CD4-positive, alpha-beta T cell treated with Interleukin-10 for 1 hour (primary cell): ENCODE results near the gene C6orf15.

Experiments
- DNase-seq: peaks from one replicate; pipeline ENCODE4 v3.0.0-alpha.2; 2020

C6orf15 gene

DNA sequence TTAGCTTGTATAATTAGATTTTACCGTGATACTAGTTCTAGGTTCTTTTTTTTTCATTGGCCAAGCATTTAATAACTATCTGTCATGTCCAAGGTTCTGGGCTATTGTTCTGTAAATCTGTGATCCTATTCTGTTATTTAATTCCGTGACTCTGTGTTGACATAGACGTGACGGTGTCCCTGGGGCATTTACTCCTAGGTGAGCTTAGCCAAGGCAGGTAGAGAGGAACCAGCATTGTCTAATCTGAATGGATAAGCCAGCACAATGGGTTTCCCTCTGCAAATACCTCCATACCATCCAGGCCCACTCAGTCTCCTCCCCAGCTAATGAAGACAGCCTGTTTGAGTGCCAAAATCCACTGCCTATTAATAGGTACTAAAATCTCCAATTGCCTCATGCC lies 16.8 kb upstream of the C6orf15 start:
- no peak for DNase-seq

DNA sequence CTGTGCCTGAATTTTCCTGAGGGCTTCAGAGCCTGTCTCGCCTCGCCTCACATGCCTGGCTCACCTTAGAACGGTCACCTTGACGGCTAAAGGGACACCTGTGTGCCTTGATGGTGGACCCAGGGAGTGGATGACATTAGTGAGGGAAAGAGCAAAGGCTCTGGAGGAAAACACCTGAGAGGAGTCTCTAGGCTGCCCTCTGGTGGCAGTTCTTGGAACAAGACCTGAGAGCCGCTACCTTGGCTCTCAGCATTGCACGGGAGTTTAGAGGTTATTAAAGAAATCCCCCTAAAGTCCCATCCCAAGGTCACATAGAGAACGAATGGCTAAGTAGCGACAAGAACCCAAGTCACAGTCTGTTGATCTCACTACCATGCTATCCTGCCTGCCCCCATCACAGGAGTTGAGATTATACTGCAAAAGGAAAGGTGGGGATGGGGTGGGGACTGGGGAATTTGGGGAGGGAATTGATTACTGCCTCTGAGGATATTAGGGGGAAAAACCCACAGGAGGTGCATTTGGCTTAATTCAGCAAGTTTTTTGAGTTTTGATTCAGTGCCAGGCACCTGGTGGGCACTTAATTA lies 15.8 kb upstream of the C6orf15 start:
- DNase-seq, result peak; percentile 77

DNA sequence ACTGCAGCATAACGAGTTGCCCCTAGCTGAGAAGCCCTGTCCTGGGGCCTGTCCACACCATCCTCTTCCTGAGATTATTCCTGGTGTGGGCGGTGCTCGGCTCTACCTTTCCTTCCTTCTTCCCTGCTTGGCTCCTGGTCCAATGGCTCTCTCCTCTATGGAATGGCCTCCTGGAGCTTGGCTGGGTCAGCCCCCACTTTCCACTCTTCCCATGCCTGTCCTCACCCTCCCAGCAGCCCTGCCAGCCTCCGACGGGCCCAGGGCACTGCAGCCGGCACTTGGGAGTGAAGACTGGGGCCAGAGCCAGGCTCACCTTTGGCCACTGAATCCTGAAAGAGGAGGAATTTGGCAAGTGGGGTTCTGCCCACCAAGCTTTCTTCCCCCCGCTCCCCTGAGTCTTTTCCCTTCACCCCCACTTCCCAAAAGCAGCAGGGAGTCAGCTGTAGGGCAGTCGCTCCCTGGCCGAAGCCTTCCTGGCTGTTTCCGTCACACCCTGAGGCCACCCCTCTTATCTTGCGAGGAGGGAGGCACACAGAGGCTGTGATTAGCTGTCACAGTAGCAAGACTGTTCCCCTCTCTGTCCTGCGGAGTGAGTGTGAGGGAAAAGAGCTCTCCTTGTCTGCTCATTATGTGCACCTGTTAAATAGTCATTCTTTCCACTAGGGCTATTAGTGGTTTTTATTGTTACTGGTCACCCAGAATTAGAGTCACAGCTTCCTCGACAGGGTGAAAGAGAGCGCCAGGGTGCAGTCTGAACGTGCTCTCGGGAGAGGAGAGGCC lies 14.2 kb upstream of the C6orf15 start:
- no peak for DNase-seq

DNA sequence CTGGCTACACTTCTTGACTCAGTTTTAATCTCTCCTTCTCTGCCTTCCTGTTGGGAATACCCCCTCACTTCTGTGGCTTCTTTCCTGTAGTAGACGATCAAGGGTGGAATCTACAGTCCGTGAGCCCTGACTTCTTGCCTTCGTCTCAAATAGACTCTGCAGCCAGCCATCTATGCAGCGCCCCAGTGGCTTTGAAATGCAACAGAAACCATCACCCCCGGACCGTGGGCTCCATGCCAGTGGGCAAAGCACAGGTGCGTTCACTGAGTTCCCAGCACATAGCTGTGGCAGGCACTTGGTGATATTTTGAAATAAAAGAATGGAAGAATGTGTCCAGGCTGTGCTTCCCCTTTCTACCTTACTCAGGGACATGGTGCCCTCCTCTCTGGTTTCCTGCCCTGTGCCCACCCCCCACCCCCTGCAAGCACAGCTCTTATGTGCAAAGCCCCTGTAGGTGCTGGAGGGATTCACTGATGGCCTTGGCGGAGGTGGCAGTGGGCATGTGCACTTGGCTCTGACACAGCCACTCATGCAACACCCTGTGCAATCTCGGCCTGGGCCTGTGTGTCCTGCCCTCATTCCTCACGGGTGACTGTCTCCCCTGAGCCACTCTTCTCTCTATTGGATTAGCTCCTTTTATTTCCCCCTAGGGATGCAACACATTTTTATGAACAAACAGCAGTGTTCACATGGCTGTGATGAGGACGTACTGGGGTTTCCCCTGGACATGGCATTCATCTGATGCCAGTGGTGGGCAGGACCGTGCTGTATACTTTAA lies 13.4 kb upstream of the C6orf15 start:
- no peak for DNase-seq

DNA sequence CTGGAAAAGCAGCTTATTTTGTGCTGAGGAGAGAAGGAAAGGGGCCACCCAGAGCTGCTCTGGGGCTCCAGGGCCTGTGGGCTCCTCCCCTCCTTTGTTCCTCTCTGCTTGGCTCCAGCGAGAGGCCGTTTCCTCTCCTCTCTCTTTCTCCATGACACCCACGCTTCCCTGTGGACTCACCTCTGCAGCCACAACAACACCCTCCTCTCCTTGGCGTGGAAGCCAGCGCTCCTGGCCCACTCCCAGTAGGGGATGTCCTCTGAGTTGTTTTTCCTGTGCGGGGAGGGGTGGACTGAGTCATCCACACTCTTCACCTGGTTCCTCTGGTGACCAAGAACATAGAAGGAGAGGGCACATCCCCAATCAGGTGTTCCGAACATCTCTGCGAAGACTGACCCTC lies 12.8 kb upstream of the C6orf15 start:
- DNase-seq, result no peak

DNA sequence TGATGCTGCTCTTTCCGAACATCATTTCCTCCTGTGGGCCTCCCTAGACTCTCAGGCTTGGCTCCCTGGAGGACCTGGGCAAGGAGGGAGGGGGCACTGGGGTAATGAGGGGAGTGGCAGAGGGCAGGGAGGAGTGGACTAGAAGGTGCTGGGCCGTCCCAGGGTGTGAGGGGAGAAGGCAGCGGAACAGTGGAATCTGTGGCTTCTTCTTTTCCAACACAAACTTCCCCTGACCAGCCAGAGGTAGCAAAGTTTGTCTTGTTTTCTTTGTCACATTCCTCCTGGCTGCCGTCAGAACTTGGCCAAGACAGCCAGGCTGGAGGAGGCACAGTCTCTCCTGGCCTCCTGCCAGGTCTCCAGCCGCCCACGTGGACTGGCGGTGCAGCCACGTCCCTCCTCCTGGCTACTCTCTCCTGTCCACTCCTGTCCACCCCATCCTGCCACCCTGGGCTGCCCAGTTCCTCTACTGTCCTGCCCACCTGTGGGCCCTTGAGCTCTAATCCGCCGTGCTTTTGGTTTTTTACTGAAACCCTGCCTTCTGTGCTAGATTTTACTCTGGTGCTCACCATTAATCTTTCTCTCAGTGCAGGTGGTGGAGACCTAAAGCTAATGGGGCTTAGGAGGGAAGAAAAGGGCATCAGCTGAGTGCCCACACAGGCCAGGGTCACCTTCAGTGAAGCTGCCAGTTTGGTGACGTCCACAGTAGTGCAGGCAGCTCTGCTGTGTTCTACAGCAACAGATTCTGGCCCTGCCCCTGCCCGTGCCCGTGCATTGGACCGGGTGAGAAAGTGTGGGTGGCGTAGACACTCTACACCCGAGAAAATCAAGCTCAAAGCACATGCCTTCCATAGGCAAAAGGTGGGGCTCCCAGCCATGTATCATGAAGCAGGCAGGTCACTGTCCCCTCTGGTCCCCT lies 10.7 kb upstream of the C6orf15 start:
- no peak for DNase-seq

DNA sequence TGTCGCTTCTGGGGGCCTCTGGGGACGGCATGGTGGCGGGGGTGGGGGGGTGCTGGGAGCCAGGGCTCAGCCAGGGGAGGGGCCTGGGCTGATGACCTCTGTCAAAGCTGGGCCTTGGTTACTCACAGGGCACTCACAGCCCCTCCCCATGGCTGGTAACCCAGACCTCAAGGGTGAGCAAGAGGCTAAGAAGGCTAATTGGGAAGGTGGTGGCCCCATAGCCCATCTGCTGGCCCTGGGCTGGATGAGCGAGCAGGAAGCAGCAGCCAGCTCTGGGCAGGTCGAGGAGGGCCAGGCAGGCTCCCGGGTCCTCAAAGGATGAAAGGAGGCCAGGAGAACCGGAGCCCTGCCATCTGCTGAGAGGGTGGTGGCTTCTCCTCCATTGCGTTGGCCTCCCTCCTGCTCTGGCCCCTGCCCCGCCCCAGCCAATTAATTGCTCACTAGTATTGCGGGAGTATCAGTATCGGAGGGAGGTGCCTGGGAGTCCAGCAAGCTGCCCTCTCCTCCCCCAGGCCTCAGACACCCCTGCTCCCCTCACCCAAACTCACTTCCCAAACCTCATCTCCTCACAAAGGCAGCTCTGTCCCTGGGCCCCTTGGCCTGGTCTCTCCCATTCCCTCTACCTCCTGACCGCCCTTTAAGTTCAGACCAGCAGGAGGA lies 8.9 kb upstream of the C6orf15 start:
- no peak for DNase-seq

DNA sequence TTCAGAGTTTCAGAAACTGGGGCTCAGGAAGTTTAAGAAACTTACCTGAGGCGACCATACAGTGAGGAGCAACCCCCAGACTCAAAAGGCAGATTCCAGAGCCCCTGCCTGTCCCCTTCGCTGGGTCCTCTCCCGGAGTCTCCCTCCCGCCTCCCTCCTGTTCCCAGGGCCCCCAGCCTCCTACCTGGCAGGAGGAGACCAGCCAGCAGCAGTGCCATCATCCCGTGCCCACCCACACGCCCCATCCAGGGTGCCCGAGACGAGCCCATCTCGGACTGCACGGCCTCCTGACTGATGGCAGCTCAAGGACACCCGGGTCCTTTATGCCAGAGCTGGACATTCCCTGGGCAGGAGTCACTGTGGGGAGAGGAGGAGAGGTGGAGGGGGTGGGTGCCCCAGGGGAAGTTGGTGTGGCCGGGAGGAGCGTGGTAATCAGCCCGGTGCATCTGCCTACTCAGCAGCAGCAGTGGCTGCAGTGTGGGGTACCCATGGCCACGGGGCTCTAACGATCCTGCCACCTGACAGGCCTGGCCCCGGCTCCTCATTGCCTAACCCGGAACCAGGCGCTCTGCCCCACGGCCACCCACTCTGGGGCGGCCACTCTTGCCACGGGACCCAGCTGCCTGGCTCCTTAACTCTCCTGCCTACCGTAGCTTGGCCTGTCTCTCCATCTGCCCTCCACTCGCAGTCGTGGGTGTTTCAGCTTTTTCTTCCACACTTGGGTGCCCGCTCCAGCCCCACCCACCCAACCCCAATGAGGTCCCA lies 8.0 kb upstream of the C6orf15 start, which contains the start of gene CDSN:
CDSN (minus strand) TSS at position 296 of the 765 bp plus-strand sequence; CDS start at position 269, 27 bp downstream.
- DNase-seq, result no peak

DNA sequence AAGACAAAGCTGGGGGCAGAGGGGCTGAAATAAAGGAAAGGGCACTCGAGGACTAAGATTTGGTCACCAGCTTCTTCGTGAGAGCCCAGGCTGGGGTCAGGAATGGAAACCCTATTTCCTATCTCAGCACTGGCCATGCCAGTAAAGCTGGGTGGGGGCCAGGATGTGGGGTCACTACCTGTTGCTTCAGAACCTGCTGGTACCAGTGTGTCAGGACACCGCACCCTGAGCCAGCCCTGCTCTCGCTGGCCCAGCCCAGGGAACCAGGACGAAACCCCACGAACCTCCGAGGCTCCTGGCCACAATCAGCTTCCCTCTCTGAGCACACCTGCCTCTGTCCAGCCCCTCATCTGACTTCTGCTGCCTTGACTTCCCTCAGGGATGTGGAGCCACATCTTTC lies 5.8 kb upstream of the C6orf15 start:
- no peak for DNase-seq

DNA sequence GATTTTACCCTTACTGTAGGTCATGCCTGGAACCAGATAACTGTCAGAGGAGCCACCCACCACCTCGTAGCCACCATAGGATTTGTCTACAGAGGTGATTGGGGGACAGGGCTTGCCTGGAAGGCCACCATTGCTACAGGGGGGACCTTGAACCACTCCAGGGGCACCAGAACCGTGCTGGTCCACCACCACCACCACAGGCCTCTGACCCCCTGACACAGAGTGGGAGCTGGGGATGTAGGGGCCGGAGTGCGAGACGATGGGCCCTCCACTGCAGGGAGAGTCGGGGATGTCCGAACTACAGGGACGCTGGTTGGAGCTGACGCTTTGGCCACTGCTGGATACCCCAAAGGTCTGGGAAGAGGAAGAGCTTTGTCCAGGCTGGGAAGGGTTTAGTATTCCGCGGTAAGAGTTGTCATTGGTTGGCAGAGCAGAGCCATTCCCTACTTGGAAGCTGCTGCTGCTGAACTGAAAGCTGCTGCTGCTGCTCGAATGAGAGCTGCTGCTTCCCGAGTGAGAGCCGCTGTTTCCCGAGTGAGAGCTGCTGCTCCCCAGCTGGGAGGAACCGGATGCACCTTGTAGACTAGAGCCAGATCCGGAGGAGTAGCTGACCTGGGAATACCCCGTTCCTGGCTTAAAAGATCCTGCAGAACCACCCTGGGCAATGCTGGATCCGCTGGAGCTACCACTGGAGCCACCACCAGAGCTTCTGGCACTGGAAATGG lies 4.4 kb upstream of the C6orf15 start:
- no peak for DNase-seq

DNA sequence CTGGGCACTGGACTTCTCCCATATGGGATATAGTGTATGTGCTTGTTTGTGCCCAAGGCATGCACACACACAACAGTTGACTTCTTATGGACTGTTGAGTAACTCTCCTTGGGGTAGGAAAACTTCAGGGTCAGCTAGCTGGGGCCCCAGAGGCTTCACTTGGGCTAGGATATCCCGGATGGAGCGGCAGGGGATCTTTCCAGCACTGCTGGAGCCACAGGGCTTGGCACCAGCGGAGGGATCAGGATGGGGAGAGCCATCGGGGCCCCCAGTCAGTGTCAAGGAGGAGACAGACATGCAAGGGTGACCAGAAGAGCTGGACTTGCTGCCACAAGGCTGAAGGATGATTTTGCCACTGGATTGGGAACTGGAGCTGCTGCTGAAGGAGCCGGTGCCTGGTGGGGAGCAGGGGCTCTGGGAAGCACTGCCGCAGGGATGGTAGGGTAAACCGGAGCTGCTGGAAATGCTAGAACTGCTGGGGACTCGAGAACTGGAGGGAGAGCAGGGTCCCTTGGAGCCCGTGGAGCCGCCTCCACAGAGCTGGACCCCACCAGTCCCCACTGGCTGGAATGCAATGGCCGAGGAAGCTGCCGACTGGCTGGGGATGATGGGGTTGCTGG lies 3.7 kb upstream of the C6orf15 start:
- no peak for DNase-seq

DNA sequence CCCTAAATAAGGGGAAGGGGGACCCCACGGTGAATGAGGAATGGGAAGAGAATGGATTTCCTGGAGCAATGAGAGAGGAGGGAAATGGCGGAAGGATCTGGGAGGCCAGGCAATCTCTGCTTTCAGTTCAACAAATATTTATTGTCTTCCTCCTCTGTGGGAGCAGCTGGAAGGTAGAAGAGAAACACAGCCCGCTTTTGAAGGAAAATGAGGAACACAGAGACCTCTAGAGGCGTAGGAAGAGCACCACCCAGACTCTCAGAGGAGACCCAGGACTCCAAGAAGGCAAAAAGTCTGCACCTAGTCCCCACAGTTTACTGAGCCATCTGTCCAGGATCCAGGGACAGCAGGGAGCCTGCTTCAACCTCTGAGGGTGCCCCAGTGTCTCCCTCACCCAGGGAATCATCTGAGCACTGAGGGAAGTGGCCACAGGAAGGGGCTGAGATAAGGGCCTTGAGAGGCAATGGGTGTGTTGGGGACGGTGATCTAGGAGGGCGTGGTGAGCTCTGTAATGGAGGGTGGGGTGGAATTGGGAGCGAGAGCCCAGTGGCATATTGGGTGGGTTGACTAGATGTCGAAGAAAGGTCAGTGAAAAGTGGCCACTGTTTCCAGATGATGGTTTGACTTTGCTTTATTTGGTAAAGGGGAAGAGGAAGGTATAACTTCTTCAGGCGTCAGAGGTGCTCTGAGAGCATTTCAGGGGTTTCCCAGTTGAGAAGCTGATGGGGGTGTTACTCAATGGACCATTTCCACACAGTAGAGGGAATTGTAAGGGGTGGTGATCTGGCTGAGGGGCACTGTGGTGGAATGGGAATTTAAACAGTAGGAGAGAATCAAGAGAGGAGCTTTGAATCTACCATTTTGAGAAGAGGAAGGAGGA lies 2.8 kb upstream of the C6orf15 start:
- peak; percentile 35 for DNase-seq

DNA sequence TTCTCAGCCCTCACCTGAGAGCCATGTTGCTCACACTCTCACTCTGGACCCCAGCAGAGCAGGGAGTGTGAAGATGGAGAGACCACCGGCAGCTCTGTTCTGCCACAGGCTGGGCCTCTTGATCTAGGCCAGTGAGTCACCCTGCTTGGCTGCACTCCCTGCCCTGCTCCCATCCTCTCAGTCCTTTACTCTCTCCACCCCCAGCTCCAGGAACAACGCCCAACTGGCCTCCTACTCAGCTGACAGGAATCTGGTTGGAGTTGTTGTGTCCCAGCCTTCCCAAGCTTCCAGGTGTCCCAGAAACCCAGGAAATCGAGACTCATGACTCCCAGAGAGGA lies 2.1 kb upstream of the C6orf15 start, which contains the start of gene PSORS1C1:
PSORS1C1 (plus strand) TSS at position 260 of the 338 bp plus-strand sequence. CDS start 14,833 bp downstream, outside the sequence.
- DNase-seq, result no peak

DNA sequence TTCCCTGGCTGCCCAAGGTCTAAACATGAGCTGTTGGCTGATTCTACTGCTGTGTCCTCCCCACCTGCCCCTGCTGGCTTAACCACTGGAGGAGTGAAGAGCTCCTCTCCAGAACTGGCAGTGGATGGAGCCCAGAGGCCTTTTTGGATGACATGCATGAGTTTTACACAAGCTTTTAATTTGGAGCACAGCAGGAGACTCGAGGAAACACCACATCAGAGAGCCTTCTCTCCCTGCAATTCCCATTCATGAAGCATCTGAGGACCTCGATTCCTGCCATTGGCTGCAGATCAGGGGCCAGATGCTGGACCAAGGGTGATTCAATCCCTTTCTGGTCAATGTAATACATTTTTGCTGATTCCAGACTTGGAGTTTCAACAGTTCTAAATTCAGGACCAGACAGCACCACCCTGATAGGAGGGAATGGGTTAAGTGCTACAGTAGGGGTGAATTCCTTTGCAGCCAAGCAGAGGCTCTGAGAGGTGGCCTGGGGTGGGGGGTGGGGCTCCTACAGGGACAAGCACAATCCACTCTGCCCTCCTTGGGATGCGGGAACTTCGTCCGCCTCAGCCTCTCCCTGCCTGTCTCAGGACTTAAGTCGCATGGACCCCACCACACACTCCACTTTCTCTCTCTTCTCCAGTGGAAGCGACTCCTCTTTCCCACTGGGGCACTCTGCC lies 1.6 kb upstream of the C6orf15 start:
- DNase-seq, result no peak

DNA sequence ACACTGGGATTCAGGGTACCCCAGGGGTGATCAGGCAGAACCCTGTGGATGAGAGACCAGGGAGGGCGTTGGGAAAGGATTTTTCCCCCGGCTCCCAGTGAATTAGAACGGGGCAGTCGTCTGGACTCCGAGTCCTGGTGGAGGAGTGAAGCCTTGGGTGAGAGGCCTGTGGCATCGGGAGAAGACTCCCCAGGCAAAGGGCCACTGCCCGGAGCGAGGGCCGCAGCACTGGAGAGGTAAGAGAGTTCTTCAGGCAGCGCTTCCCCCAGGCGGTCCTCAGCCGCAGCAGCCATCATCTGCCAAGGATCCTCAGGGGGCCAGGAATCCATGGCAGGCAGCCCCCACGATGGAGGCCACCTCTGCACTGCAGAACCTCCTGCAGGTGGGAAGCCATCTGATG lies 663 bp downstream of the C6orf15 start:
- no peak for DNase-seq

DNA sequence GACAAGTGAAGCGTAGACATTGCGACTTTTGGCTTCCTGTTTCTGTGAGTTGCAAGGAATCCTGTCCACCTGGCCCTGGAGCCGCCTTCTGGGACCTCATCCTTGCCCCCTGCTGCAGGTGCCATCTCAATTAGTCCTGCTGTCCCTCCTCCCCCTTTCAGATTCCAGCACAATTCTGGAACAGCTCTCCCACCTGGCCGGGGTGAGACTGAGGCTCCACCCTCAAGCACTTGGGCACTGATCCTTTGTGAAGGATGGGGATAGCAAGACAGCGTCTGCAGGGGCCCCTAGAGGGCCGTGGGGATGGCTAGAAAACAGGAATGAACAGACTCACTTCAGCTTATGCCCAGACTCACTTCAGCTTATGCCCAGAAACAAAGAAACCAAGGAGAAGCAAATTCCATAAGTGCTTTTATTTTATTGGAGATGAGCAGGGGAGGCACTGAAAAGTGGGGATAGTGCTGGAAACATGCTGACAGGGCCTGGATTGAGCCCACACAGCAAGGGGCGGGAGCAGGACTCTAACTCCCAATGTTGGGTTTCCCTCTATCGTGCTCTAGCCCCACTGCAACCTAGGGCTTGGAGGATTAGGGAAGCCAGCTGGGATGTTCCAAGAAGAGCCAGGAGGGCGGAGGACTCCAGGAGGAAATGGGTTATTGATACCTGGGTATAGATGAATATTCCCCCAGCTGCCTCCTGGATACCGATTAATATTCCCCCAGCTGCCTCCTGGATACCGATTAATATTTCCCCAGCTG lies 1.4 kb downstream of the C6orf15 start:
- DNase-seq, result no peak

DNA sequence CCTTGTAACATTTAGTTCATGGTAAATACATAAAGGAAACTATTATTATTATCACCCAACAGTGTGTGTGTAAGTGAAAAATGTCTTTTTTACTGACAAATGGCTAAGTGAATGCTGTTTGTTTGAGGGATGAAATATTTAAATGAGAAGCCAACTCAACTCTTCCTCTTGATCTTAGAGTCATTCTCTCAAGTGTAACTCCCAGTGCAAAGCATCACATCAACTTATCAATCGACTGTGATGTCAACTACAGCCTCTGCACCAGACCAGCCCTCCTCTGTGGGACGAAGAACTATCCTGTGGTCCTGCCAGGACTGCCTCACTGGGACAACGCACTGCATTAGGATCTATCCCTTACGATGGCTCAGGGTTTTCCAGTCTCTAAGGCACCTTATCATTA lies 5.3 kb downstream of the C6orf15 start:
- no peak for DNase-seq

DNA sequence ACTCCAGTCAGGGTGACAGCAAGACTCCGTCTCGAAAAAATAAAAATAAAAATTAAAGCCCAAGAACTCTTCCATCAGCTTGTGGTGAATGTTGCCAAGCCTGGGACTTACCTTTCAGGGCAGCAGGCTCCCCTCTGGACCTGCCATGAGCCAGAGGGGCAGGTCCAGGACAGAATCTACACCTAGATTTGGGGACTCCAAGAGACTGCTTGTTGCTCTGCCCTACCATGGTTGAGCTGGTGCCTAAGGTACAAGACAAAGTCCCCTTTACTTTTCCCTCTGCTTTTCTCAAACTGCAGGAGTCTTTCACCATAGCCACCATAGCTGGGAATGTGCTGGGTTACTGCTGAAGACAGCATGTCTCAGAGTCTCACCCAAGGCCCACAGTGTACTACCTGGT lies 9.2 kb downstream of the C6orf15 start:
- DNase-seq, result no peak
